ENCODE measurements around the gene SIGLEC1.

GRCh38 chr20:3663031-3663701, 49.2 kb downstream of the SIGLEC1 start, which contains the start of gene GFRA4:
- TF ChIP-seq CTCF (IDR thresholded peaks at IDR 0.05 in 2 of 3, conservative IDR thresholded peaks at IDR 0.05 in 1 of 3; ENCODE audit: borderline replicate concordance in 1 of 3, insufficient read depth in 1 of 3, low read depth in 2 of 3, low read length in 2 of 3) (no peak), TCF7L2 (IDR thresholded peaks at IDR 0.05; ENCODE audit: borderline replicate concordance, extremely low read depth, insufficient read depth, insufficient read length) (no peak), POLR2AphosphoS5 (IDR thresholded peaks at IDR 0.05; ENCODE audit: low read depth, low read length) (no peak), POLR2A (IDR thresholded peaks at IDR 0.05; ENCODE audit: borderline replicate concordance, extremely low read depth, insufficient read depth, insufficient read length) (no peak), RAD21 (IDR thresholded peaks at IDR 0.05; ENCODE audit: low read depth) (no peak), JUND (IDR thresholded peaks at IDR 0.05) (no peak), SIN3A (IDR thresholded peaks at IDR 0.05; ENCODE audit: low read depth) (no peak)
- TF ChIP-seq, protein P1, sequence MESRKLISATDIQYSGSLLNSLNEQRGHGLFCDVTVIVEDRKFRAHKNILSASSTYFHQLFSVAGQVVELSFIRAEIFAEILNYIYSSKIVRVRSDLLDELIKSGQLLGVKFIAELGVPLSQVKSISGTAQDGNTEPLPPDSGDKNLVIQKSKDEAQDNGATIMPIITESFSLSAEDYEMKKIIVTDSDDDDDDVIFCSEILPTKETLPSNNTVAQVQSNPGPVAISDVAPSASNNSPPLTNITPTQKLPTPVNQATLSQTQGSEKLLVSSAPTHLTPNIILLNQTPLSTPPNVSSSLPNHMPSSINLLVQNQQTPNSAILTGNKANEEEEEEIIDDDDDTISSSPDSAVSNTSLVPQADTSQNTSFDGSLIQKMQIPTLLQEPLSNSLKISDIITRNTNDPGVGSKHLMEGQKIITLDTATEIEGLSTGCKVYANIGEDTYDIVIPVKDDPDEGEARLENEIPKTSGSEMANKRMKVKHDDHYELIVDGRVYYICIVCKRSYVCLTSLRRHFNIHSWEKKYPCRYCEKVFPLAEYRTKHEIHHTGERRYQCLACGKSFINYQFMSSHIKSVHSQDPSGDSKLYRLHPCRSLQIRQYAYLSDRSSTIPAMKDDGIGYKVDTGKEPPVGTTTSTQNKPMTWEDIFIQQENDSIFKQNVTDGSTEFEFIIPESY (IDR thresholded peaks at IDR 0.05; ENCODE audit: extremely low read depth, insufficient replicate concordance, low read length): no peak
- TF ChIP-seq, protein P2, sequence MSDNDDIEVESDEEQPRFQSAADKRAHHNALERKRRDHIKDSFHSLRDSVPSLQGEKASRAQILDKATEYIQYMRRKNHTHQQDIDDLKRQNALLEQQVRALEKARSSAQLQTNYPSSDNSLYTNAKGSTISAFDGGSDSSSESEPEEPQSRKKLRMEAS (IDR thresholded peaks at IDR 0.05): no peak
- TF ChIP-seq, protein P3, sequence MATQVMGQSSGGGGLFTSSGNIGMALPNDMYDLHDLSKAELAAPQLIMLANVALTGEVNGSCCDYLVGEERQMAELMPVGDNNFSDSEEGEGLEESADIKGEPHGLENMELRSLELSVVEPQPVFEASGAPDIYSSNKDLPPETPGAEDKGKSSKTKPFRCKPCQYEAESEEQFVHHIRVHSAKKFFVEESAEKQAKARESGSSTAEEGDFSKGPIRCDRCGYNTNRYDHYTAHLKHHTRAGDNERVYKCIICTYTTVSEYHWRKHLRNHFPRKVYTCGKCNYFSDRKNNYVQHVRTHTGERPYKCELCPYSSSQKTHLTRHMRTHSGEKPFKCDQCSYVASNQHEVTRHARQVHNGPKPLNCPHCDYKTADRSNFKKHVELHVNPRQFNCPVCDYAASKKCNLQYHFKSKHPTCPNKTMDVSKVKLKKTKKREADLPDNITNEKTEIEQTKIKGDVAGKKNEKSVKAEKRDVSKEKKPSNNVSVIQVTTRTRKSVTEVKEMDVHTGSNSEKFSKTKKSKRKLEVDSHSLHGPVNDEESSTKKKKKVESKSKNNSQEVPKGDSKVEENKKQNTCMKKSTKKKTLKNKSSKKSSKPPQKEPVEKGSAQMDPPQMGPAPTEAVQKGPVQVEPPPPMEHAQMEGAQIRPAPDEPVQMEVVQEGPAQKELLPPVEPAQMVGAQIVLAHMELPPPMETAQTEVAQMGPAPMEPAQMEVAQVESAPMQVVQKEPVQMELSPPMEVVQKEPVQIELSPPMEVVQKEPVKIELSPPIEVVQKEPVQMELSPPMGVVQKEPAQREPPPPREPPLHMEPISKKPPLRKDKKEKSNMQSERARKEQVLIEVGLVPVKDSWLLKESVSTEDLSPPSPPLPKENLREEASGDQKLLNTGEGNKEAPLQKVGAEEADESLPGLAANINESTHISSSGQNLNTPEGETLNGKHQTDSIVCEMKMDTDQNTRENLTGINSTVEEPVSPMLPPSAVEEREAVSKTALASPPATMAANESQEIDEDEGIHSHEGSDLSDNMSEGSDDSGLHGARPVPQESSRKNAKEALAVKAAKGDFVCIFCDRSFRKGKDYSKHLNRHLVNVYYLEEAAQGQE (IDR thresholded peaks at IDR 0.05; ENCODE audit: low read depth): no peak
